HEK293 (cell line): ENCODE data around the gene WRAP73.

Source experiments
- BCL6B ChIP-seq: fragments of 450-650 bp; formaldehyde crosslinking; IDR thresholded peaks from 2 replicates; pipeline ENCODE4 v1.5.1; 2017; ENCODE audit warnings: missing biosample characterization, missing genetic modification characterization
- GLIS2 ChIP-seq: fragments of 450-650 bp; formaldehyde crosslinking; IDR thresholded peaks from 2 replicates; pipeline ENCODE4 v1.5.1; 2016; ENCODE audit warnings: missing biosample characterization, missing genetic modification characterization
- MEIS1 ChIP-seq: sonication (generic); formaldehyde crosslinking; IDR thresholded peaks from 2 replicates; pipeline ENCODE4 v1.8.1; 2022; ENCODE audit warnings: missing genetic modification reagents, mild to moderate bottlenecking, borderline replicate concordance
- MYNN ChIP-seq: fragments of 450-650 bp; formaldehyde crosslinking; IDR thresholded peaks from 2 replicates; pipeline ENCODE4 v1.5.1; 2016; ENCODE audit warnings: missing biosample characterization, missing genetic modification characterization, borderline replicate concordance
- OVOL3 ChIP-seq: fragments of 450-650 bp; formaldehyde crosslinking; IDR thresholded peaks from 2 replicates; pipeline ENCODE4 v1.5.1; 2016; ENCODE audit warnings: missing biosample characterization, missing genetic modification characterization
- PRDM2 ChIP-seq: fragments of 450-650 bp; formaldehyde crosslinking; IDR thresholded peaks from 2 replicates; pipeline ENCODE4 v1.5.1; 2016; ENCODE audit warnings: missing biosample characterization, missing genetic modification characterization, borderline replicate concordance
- PRDM4 ChIP-seq: fragments of 450-650 bp; formaldehyde crosslinking; IDR thresholded peaks from 2 replicates; pipeline ENCODE4 v1.5.1; 2017; ENCODE audit warnings: missing biosample characterization, missing genetic modification characterization
- RBAK ChIP-seq: fragments of 450-650 bp; formaldehyde crosslinking; IDR thresholded peaks from 2 replicates; pipeline ENCODE4 v1.5.1; 2016; ENCODE audit warnings: missing biosample characterization, missing genetic modification characterization
- SP3 ChIP-seq: fragments of 450-650 bp; formaldehyde crosslinking; IDR thresholded peaks from 2 replicates; pipeline ENCODE4 v1.5.1; 2016; ENCODE audit warnings: missing biosample characterization, missing genetic modification characterization
- ZBTB1 ChIP-seq: fragments of 450-650 bp; formaldehyde crosslinking; IDR thresholded peaks from 2 replicates; pipeline ENCODE4 v1.5.1; 2016; ENCODE audit warnings: missing biosample characterization, missing genetic modification characterization
- ZFP37 ChIP-seq: fragments of 450-650 bp; formaldehyde crosslinking; IDR thresholded peaks from 2 replicates; pipeline ENCODE4 v1.5.1; 2016; ENCODE audit warnings: missing biosample characterization, missing genetic modification characterization
- ZNF138 ChIP-seq: fragments of 450-650 bp; formaldehyde crosslinking; IDR thresholded peaks from 2 replicates; pipeline ENCODE4 v1.5.1; 2016; ENCODE audit warnings: missing biosample characterization, missing genetic modification characterization, borderline replicate concordance
- ZNF248 ChIP-seq: fragments of 450-650 bp; formaldehyde crosslinking; IDR thresholded peaks from 2 replicates; pipeline ENCODE4 v1.5.1; 2017; ENCODE audit warnings: missing biosample characterization, missing genetic modification characterization
- ZNF266 ChIP-seq: fragments of 450-650 bp; formaldehyde crosslinking; IDR thresholded peaks from 2 replicates; pipeline ENCODE4 v1.5.1; 2016; ENCODE audit warnings: missing biosample characterization, missing genetic modification characterization, low read depth
- ZNF280C ChIP-seq: fragments of 450-650 bp; formaldehyde crosslinking; IDR thresholded peaks from 2 replicates; pipeline ENCODE4 v1.5.1; 2016; ENCODE audit warnings: missing biosample characterization, missing genetic modification characterization
- ZNF362 ChIP-seq: fragments of 450-650 bp; formaldehyde crosslinking; IDR thresholded peaks from 2 replicates; pipeline ENCODE4 v1.5.1; 2016; ENCODE audit warnings: missing biosample characterization, missing genetic modification characterization
- ZNF366 ChIP-seq: fragments of 450-650 bp; formaldehyde crosslinking; conservative IDR thresholded peaks from 2 replicates; pipeline ENCODE4 v1.5.1; 2016; ENCODE audit warnings: missing biosample characterization, missing genetic modification characterization
- ZNF423 ChIP-seq: fragments of 450-650 bp; formaldehyde crosslinking; IDR thresholded peaks from 2 replicates; pipeline ENCODE4 v1.5.1; 2016; ENCODE audit warnings: missing biosample characterization, missing genetic modification characterization
- ZNF473 ChIP-seq: fragments of 450-650 bp; formaldehyde crosslinking; IDR thresholded peaks from 2 replicates; pipeline ENCODE4 v1.5.1; 2017; ENCODE audit warnings: missing biosample characterization, missing genetic modification characterization
- ZNF580 ChIP-seq: fragments of 450-650 bp; formaldehyde crosslinking; IDR thresholded peaks from 2 replicates; pipeline ENCODE4 v1.5.1; 2016; ENCODE audit warnings: missing biosample characterization, missing genetic modification characterization
- ZNF610 ChIP-seq: fragments of 450-650 bp; formaldehyde crosslinking; IDR thresholded peaks from 2 replicates; pipeline ENCODE4 v1.5.1; 2016; ENCODE audit warnings: missing biosample characterization, missing genetic modification characterization, borderline replicate concordance
- ZNF623 ChIP-seq: fragments of 450-650 bp; formaldehyde crosslinking; IDR thresholded peaks from 2 replicates; pipeline ENCODE4 v1.5.1; 2016; ENCODE audit warnings: missing biosample characterization, missing genetic modification characterization
- ZNF791 ChIP-seq: fragments of 450-650 bp; formaldehyde crosslinking; IDR thresholded peaks from 2 replicates; pipeline ENCODE4 v1.5.1; 2016; ENCODE audit warnings: missing biosample characterization, missing genetic modification characterization
- ZSCAN16 ChIP-seq: fragments of 450-650 bp; formaldehyde crosslinking; IDR thresholded peaks from 2 replicates; pipeline ENCODE4 v1.5.1; 2016; ENCODE audit warnings: missing biosample characterization, missing genetic modification characterization
- ZSCAN5A ChIP-seq: fragments of 450-650 bp; formaldehyde crosslinking; IDR thresholded peaks from 2 replicates; pipeline ENCODE4 v1.5.1; 2016; ENCODE audit warnings: missing biosample characterization, missing genetic modification characterization

Gene WRAP73

GRCh38 chr1:3668585-3669300, 18.8 kb upstream of the WRAP73 start (continued):
- TF ChIP-seq PRDM2 (no peak), ZNF473 (tag by site-specific recombination) (no peak), GLIS2 (tag by site-specific recombination) (peak; percentile 57; the same call in 1 of the 2 replicates), ZFP37 (no peak), ZNF791 (tag by site-specific recombination) (no peak), ZNF266 (tag by site-specific recombination) (no peak), ZNF362 (no peak), ZNF623 (tag by site-specific recombination) (no peak), ZNF610 (tag by site-specific recombination) (no peak), BCL6B (tag by site-specific recombination) (no peak), ZNF580 (tag by site-specific recombination) (no peak), ZSCAN16 (tag by site-specific recombination) (no peak), MYNN (tag by site-specific recombination) (no peak), PRDM4 (tag by site-specific recombination) (no peak), SP3 (tag by site-specific recombination) (no peak), MEIS1 (no peak), ZNF280C (no peak), ZNF138 (tag by site-specific recombination) (no peak), OVOL3 (tag by site-specific recombination) (no peak), ZNF366 (no peak), ZBTB1 (tag by site-specific recombination) (no peak), RBAK (no peak), ZSCAN5A (tag by site-specific recombination) (no peak), ZNF423 (tag by site-specific recombination) (peak; percentile 82; the same call in 1 of the 2 replicates), ZNF248 (tag by site-specific recombination) (no peak)
